Medulla oblongata (tissue), 1 donor: ENCODE measurements around the gene NCAPD3.
A peak's percentile ranks its signal among the peaks of the same experiment; 100 is the strongest.
"Not testable (repeated sequence)": the region's sequence is repeated elsewhere in the genome, so short reads cannot be mapped to it uniquely, and the experiment has no call there.

Experiments
- DNase-seq: peaks from one replicate; pipeline ENCODE4 v3.0.0-alpha.2; 2015; ENCODE audit errors: extremely low spot score

Gene NCAPD3

DNA sequence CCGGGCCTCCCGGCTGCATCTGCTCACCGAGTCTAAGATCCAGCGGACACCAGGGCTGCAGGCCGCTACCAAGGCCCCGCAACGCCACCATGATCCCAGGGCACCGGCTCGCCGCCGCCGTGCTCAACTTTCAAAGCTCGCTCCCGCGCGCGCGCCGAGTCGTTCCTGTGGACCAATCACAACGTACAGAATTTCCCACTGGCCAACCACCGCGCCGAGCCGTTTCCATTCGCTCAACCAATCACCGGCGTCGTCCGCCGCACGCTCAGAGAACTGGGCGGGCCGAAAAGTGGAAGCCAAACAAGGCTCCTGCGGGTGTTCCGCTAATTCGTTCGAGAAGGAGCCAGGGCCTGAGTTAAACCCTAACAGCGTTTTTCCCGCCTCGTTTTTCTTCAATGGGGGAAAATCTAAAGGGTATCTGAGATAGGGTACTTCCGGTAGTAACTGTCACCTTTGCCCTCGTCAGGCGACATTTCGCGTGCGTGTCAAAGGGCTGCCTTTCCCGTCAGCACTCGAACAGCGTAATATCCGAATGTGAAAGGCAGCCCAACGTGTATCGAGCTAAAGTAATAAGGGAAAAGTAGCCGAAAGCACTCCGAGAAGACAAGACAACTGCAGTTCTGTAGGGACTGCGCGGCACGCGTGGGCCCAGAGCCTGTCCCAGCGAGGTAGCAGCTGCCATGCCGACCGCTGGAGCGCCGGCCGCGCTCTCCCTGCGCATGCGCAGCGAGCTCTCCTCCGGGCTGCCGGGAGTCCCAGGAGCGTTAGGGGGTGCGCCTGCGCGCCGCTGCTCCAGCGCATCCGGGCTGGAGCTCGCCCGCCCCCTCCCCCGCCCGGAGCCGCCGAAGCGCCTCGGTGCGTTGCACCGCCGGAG lies at the start of gene NCAPD3, which contains the start of gene VPS26B:
Gene NCAPD3 (minus strand): TSS at position 132 of the 874 bp plus-strand sequence. CDS start 41 bp downstream, at position 91.
Gene VPS26B (plus strand): TSS at position 836 of the 874 bp plus-strand sequence. CDS start 452 bp downstream, outside the sequence.
- DNase-seq, result peak; percentile 97

- no peak for DNase-seq
These were observed 49.5 kb upstream of the NCAPD3 start for GRCh38 chr11:134273317-134273712.

DNA sequence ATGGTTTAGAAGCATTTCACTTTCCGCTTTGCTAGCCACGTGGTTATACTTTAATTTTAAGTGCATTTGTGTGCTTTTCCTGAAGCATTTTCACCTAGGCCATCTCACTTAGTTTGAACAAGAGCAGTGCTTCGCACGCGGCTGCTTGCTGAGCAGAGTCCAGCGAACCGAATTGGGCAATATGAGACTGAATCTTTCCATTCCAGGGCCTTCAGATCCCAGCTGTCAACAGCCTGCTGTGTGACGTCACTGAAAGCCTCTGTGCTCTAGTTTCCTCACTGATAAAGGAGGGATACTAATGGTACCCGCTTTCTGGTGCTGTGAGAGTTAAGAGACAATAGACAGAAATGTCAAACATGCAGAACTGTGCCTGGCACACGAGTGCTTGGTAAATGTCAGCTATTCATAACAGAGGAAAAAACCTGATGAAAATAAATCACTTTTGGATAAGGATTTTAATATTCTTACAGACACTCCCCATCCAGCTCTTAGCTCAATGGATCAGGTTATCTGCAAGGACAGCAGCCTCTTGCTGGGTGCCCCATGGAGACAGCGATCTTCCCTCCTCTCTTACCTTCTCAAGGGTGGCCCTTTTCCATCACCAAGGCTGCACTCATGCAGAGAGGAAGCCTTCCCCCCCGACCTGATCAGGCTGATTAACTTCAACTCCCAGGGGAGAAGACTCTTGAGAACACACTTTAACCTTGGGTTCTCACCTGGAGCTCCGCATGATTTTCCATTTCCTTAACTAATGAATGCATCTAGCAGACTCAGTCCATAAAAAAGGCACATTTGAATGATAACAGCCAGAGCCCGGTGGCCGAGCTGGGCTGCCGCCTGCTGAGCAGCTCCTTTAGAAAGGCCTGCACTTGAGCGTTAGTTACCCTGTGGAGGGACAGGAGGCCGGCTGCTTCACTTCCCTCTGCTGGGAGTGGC lies 48.9 kb upstream of the NCAPD3 start:
- DNase-seq, result no peak

DNA sequence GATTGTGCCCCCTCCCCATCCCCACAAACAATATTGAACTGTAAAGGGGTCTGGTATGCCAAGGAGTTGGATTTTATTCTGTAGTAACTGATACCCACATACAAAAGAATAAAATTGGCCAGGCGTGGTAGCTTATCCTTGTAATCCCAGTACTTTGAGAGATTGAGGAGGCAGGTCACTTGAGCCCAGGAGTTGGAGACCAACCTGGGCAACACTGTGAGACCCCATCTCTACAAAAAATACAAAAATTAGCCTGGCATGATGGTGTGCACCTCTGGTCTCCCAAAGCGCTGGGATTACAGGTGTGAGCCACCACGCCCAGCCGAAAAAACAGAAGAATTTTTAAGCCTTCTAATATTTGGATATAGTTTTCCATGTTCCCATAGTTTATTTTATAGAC lies 48.2 kb upstream of the NCAPD3 start:
- no peak for DNase-seq

- no peak for DNase-seq
These were observed 46.5 kb upstream of the NCAPD3 start for GRCh38 chr11:134270250-134270714.

- DNase-seq, result no peak
These were observed 44.2 kb upstream of the NCAPD3 start for GRCh38 chr11:134267966-134268365.

GRCh38 chr11:134267461-134267860 lies 43.7 kb upstream of the NCAPD3 start:
- DNase-seq, result no peak

DNA sequence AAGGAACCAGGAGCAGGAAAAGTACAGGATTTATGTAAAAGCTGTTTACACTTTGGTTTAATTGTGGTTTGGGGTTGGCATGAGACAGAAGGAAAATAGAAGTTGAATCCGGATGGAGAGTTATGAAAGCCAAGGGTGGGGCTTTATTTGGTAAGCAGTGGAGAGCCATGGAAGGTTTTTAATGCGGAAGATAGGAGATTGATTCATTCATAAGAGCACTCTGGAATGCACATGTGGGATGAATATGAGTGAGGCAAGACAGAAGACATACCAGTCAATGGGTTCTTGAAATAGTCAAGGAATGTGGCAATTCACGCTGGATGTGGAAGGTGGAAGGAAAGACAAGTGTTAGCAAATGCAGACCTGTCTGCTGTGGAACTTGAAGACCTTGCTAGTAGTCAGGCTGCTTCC lies 43.1 kb upstream of the NCAPD3 start:
- DNase-seq, result no peak

GRCh38 chr11:134266440-134266839 lies 42.7 kb upstream of the NCAPD3 start:
- no peak for DNase-seq

DNA sequence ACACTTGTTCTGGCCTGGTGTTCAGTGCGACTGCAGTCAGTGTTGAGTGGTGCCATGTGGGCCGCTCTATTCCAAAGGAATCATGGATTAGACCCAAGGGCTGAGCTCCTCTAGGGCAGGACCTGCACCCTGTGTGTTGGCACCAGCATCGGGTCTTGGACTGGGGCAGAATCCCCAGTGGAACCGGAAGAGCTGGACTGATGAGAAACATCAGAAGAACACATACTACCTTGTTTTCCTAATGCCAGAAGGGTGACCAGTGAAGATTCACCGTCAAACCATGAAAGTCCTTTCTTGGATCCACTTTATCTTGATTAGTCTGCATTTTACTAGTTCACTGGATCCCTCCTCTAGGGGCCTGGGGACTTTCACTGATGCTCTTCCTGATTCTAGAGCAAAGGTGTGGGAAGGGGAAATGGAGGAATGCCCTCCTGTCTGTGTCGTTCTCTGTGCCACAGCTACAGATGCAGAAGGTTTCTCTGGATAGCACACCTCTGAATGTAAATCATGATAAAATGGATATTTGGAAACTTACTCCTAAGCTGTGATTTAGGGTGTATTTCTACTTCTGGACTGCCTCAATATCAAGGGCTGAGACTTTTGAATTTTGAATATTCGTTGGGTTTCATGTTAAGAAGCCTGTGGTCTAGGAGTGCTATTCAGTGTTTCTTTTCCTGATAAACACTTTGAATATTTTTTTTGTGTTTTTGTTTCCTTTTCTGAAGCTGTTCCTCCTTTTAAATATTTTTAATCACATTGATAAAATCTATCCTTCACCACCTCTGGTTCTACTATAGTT lies 41.4 kb upstream of the NCAPD3 start:
- DNase-seq, result no peak

DNA sequence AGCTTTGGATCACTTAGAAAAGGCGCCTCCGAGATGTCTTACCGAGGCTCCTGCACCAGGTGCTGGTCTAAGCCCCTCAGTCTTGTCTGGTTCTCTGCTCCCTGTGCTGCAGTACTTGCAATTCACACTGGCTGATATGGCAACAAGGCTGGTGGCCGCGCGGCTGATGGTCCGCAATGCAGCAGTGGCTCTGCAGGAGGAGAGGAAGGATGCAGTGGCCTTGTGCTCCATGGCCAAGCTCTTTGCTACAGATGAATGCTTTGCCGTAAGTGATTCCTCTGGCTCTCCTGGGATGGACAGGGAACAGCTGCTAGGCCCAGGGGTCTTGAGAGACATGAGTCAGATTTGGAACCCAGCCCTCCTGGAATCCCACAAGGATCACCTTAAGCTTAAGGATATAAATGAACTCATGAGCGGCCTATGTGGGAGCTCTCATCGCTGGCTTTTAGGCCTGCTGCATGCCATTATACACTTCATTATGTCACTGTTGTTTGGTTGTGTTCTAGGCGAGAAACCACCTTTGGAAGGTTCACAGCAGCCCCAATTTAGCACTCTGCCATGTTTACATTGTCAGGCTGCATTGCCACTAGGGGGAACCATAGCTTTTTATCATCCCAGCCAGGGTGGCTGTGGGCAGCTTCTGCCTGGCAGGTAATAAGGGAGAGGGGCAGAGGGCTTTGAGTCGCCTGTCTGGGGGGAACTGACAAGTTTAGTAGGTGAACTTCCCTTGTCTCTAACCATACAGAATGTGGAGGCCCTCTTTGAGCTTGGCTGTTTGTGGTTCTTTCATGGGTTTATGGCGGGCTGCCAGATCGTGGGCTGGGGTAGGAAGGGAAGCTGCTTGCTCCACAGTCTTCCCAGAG lies 38.1 kb upstream of the NCAPD3 start:
- DNase-seq, result no peak

- DNase-seq, result no peak
These were observed 37.2 kb upstream of the NCAPD3 start for GRCh38 chr11:134260983-134261382.

GRCh38 chr11:134260503-134260902 lies 36.7 kb upstream of the NCAPD3 start:
- no peak for DNase-seq

- DNase-seq, result no peak
These were observed 34.8 kb upstream of the NCAPD3 start for GRCh38 chr11:134258577-134258976.

GRCh38 chr11:134257101-134257500 lies 33.3 kb upstream of the NCAPD3 start:
- no peak for DNase-seq

DNA sequence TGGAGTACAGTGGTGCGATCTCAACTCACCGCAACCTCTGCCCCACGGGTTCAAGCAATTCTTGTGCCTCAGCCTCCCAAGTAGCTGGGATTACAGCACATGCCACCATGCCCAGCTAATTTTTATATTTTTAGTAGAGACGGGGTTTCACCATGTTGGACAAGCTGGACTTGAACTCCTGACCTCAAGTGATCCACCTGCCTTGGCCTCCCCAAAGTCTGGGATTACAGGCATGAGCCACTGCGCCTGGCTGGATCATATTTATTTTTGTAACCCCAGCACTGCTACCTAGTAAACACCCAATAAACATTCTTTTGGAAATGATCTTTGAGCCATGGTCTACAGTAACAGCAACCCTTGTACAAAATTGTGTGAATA lies 31.4 kb upstream of the NCAPD3 start:
- DNase-seq, result not testable (repeated sequence)

GRCh38 chr11:134254433-134255183 lies 30.8 kb upstream of the NCAPD3 start:
- DNase-seq, result no peak

DNA sequence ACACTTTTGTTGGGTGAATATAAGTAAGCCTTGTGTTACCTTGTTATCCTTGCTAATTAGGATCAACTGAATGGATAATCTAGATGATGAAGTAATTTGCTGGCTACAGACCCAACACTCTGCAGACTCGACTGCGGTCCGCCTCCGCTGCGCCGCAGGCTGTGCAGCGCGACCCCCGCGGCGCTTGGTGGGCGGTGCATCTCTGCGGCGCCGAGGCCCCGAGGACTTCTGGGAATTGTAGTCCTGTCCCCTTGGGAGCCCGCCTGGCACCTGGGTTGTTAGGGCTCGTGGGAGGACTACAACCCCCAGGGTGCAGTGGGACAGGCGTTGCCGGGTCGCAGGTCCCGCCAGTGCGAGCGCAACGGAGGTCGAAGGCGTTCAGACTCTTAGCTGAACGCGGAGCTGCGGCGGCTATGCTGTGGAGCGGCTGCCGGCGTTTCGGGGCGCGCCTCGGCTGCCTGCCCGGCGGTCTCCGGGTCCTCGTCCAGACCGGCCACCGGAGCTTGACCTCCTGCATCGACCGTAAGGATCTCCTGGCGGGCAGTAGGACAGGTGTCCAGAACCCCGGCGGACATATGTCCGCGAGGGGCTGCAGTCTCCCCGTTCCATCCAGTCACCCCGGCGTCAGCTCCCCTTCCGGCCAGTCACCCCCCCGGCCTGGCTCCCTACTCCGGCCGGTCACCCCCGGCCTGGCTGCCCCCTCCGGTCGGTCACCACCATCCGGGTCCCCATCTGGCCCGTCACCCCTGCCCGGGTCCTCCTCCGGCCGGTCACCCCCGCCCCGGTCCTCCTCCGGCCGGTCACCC lies 29.6 kb upstream of the NCAPD3 start, which contains the start of the genes ACAD8 and THYN1:
Gene ACAD8 (plus strand): TSS at position 381 of the 806 bp plus-strand sequence. CDS start 33 bp downstream, at position 414.
Gene THYN1 (minus strand): TSS at position 165 of the 806 bp plus-strand sequence. CDS start 470 bp downstream, outside the sequence.
- DNase-seq, result peak; percentile 98
